GM12873 (cell line): ENCODE measurements around the gene SYT8.

Source experiments
- CTCF ChIP-seq: IDR thresholded peaks from 2 replicates; pipeline ENCODE4 v1.5.1; 2012; ENCODE audit warnings: low read depth, mild to moderate bottlenecking, moderate library complexity, low read length, control low read depth; ENCODE audit not compliant: insufficient read depth; ENCODE audit errors: missing control alignments

SYT8 gene

DNA sequence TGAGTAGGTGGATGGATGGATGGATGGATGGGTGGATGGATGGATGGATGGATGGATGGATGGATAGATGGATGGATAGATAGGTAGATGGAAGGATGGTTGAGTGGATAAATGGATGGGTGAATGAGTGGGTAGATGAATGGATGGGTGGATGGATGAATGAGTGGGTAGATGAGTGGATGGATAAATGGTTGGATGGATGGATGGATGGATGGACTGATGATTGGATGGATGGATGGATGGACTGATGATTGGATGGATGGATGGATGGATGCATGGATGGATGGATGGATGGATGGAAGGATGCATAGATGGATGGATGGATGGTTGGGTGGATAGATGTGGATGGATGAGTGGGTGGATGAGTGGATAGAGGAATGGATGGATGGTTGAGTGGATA, 13.2 kb upstream of the SYT8 start:
- no peak for TF ChIP-seq CTCF

- TF ChIP-seq CTCF: no peak
Measured at GRCh38 chr11:1822648-1823375, 12.0 kb upstream of the SYT8 start.

DNA sequence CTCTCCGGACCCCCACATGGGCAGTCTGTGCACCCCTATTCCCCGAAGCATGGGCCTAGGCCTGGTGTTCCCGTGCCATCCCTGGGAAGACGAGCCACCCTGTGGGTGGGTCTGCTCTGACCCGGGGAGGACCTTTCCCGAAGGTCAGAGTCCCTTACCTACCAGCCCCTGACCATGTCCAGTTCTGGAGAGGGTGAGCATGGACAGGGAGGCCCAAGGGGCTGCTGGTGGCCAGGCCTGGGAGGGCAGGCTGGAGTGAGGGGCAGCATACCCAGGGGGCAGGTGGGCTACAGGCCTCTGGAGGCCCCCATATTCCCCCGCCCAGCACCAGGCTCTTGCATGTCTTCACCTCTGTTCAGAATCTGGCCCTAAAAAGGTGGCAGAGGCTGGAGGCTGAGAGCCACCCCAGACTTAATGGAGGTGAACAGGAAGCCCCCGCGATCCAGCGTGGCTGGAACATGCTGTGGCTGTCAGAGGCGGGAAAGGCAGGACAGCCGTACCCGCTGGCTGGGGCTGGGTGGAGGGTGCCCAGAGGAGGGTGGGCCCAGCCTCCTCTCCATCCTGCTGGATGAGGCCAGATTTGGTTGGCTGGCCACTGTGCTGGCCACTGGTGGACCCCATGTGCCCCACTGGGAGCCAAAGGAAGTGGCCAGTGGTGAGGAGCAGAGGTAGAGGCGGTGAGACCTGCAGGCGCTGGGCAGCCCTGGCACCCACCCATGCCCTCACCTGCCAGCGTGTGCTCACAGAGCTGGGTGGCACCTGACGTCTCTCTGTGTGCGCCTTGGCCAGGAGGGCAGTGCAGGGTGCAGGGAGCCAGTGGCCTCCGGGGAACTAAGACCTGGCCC, 11.2 kb upstream of the SYT8 start:
- TF ChIP-seq CTCF: no peak

- no peak for TF ChIP-seq CTCF
Measured at GRCh38 chr11:1824221-1825038, 10.4 kb upstream of the SYT8 start.

DNA sequence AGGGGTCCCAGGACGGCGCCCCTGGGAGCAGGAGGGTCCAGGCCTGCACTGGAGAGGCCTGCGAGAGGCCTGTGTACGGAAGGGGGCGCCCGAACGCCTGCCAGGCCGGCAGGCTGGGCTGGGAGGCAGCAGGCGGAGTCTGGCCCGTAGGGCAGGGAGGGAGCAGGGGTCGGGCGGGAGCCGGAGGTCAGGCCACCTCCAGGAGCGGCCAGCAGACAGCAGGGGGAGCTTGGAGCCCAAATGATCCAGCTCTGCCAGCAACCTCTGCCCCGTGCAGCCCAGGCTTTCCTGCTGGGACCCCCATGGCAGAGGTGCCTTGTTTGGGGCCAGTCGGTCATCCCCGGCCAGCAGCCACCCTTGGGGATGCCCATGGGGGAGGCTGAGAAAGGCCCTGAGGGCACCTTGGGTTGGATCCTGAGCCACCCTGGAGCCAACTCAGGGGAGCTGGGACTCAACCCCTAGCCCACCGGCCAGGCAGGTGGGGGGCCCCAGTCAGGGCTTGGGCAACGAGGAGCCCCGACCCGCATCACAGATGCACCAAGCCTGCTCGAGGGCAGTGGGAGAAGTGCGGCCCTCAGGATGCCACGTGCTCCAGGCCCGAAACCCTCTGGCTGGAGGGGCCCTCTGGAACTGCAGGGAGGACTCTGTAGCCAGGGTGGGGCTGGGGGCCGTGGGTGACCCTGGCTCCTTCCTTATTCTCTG, 9.6 kb upstream of the SYT8 start:
- peak; percentile 55 for TF ChIP-seq CTCF

DNA sequence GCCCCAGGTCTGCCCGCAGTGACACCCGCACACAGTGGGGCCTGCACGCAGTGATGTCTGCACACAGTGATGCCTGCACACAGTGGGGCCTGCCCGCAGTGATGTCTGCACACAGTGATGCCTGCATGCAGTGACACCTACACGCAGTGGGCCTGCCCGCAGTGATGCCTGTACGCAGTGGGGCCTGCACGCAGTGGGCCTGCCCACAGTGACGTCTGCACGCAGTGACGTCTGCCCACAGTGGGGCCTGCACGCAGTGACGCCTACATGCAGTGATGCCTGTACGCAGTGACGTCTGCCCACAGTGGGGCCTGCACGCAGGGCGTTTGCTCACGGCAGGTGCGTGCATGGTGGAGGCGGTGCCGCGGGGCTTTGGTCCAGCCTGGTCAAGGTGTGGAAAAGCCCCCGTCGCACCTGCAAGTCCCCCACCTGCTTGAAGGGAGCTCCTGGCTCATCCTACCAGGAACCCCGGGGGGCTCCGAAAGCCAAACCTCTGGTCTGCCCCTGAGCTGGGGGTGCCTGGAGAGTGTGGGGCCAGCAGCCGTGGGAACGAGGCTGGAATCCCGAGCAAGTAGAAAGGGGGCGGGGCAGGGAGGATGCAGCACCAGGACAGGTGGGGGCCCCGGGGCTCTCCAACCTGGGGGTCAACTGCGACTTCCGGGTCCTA, 8.9 kb upstream of the SYT8 start:
- TF ChIP-seq CTCF: no peak
